PC-9 (cell line): ENCODE measurements around the gene PTPRM. TPM values are rescaled to one million over a fixed set of nuclear protein-coding genes. Genes with fewer than 3 reads are reported as not detected.

Source experiments
- BruUV-seq: library from RNA; stranded (reverse); fragments of 400-500 nt; replicated peaks from 2 replicates; lab custom pipeline; 2021; lab: Mats Ljungman, UMichigan
- CTCF ChIA-PET: fragments of 300-600 bp; sonication (Branson Sonifier 250); formaldehyde crosslinking; loops from one replicate; lab custom pipeline; 2022; ENCODE audit warnings: antibody characterized with exemption; lab: Charles Lee
- POLR2A ChIA-PET: fragments of 300-600 bp; sonication (Branson Sonifier 250); formaldehyde crosslinking; loops from one replicate; lab custom pipeline; 2022; ENCODE audit warnings: antibody characterized with exemption; ENCODE audit not compliant: unreplicated experiment; lab: Charles Lee
- DNase-seq, 2 experiments: peaks; one replicate each; pipeline versions ENCODE4 v3.0.0 to v3.0.0-alpha.2; 2015 to 2022; ENCODE audit warnings: mixed read lengths in 1 of 2
- H2AFZ ChIP-seq: fragments of 200-600 bp; sonication (generic); 2 replicates; pipeline ENCODE4 v1.8.1; 2017; ENCODE audit warnings: antibody characterized with exemption
- H3F3A ChIP-seq: fragments of 200-600 bp; sonication (generic); 2 replicates; pipeline ENCODE4 v1.8.1; 2017; ENCODE audit warnings: antibody characterized with exemption, mild to moderate bottlenecking, low read depth; ENCODE audit not compliant: insufficient read depth
- H3K27ac ChIP-seq: fragments of 200-600 bp; sonication (generic); 2 replicates; pipeline ENCODE4 v1.6.1; 2016; ENCODE audit warnings: mixed run types
- H3K27me3 ChIP-seq: fragments of 200-600 bp; sonication (generic); 2 replicates; pipeline ENCODE4 v1.6.1; 2016; ENCODE audit warnings: low read depth, mixed run types; ENCODE audit not compliant: insufficient read depth
- H3K36me3 ChIP-seq: fragments of 200-600 bp; sonication (generic); 2 replicates; pipeline ENCODE4 v1.6.1; 2016; ENCODE audit warnings: low read depth, mixed run types
- H3K4me1 ChIP-seq: fragments of 200-600 bp; sonication (generic); replicated peaks from 2 replicates; pipeline ENCODE4 v1.6.1; 2016; ENCODE audit warnings: mixed run types; ENCODE audit not compliant: insufficient read depth
- H3K4me2 ChIP-seq: fragments of 200-600 bp; sonication (generic); 2 replicates; pipeline ENCODE4 v1.6.1; 2017; ENCODE audit warnings: mixed run types
- H3K4me3 ChIP-seq: fragments of 200-600 bp; sonication (generic); 2 replicates; pipeline ENCODE4 v1.6.1; 2016; ENCODE audit warnings: mixed run types
- H3K79me2 ChIP-seq: fragments of 200-600 bp; sonication (generic); 2 replicates; pipeline ENCODE4 v1.6.1; 2017; ENCODE audit warnings: low read depth, mixed run types
- H3K9me2 ChIP-seq: fragments of 200-600 bp; sonication (generic); 2 replicates; pipeline ENCODE4 v1.8.1; 2017; ENCODE audit warnings: mild to moderate bottlenecking; ENCODE audit not compliant: insufficient read depth
- H3K9me3 ChIP-seq: fragments of 200-600 bp; sonication (generic); 2 replicates; pipeline ENCODE4 v1.8.1; 2016; ENCODE audit warnings: low read depth; ENCODE audit not compliant: insufficient read depth
- H4K20me1 ChIP-seq: fragments of 200-600 bp; sonication (generic); 2 replicates; pipeline ENCODE4 v1.8.1; 2017; ENCODE audit not compliant: insufficient read depth
- EZH2 ChIP-seq: fragments of 200-600 bp; sonication (generic); IDR thresholded peaks from 2 replicates; pipeline ENCODE4 v1.8.0; 2017; ENCODE audit warnings: antibody characterized with exemption, low read depth
- intact Hi-C: fragments of 100-400 bp; cut with micrococcal nuclease; formaldehyde crosslinking; loops from one replicate; pipeline ENCODE4 v1.10.0; 2022; ENCODE audit not compliant: unreplicated experiment
- total RNA-seq: library from RNA; stranded (reverse); gene quantifications from 2 replicates; pipeline ENCODE4 v1.2.3, GENCODE V29; 2021
- TF ChIP-seq, protein P1 (sequence below): fragments of 200-600 bp; sonication (generic); conservative IDR thresholded peaks from 2 replicates; pipeline ENCODE4 v1.6.1; 2017; ENCODE audit warnings: mixed run types, antibody characterized with exemption, mild to moderate bottlenecking, moderate library complexity

The PTPRM gene
- total RNA-seq, 1 experiment from 2014 or later: 32.5 TPM

DNA sequence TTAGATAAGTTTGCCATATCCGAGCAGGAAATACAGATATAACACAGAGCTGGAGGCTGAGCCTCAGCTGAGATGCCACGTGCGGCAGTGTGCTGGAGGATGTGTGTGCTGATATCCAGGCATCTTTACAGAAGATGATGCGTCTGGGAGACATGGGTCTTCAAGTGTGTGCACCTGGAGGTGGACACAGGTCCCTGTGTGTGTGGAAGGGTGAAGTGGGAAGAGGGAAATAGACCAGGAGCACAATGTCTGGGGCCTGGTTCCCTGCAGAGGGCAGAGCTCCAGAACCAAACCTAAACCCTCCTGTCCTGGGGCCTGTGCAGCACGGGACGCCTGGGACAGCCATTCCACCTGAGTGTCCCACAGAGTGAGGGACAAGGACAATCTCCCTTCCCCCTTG lies 861.8 kb downstream of the PTPRM start:
- CTCF ChIA-PET: no interaction called here
- no TSS peak for BruUV-seq

DNA sequence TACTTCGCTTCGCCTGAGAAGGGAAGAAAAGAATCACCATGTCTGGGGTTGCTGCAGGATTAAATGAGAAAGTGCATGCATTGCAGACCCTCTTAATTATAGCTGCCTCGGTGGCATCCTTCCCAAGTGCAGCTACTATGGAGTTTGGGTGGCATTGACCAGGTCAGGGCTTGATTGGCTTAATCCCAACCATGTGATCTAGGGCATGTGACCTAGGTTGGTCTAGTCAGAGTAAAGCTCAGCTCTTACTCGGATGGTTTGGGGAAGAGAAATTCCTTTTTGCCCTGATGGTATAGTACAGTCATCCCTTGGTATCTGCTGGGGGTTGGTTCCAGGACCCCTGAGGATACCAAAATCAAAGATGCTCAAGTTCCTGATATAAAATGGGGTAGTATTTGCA lies 863.9 kb downstream of the PTPRM start:
- Histone ChIP-seq H4K20me1 (no peaks in the 10 kb centered on the region), H3K4me2 (no peak overlapping the region), H3K27me3 (0 out of 2 replicates have a peak, but pooled peaks cover 4% of the 10 kb centered on the region), H3K36me3 (no peaks in the 10 kb centered on the region), H3K27ac (no peak overlapping the region), H3F3A (no peaks in the 10 kb centered on the region), H3K79me2 (no peaks in the 10 kb centered on the region), H3K9me2 (no peaks in the 10 kb centered on the region; the same call in 1 of the 2 replicates), H3K4me1 (no peaks in the 10 kb centered on the region), H3K4me3 (no peak overlapping the region), H2AFZ (no peak overlapping the region), H3K9me3 (no peaks in the 10 kb centered on the region)
- CTCF ChIA-PET: no interaction called here
- POLR2A ChIA-PET: no interaction called here
- DNase-seq: no peak
- BruUV-seq: no TSS peak
- TF ChIP-seq, protein P1, sequence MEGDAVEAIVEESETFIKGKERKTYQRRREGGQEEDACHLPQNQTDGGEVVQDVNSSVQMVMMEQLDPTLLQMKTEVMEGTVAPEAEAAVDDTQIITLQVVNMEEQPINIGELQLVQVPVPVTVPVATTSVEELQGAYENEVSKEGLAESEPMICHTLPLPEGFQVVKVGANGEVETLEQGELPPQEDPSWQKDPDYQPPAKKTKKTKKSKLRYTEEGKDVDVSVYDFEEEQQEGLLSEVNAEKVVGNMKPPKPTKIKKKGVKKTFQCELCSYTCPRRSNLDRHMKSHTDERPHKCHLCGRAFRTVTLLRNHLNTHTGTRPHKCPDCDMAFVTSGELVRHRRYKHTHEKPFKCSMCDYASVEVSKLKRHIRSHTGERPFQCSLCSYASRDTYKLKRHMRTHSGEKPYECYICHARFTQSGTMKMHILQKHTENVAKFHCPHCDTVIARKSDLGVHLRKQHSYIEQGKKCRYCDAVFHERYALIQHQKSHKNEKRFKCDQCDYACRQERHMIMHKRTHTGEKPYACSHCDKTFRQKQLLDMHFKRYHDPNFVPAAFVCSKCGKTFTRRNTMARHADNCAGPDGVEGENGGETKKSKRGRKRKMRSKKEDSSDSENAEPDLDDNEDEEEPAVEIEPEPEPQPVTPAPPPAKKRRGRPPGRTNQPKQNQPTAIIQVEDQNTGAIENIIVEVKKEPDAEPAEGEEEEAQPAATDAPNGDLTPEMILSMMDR: no peak
- no peak for TF ChIP-seq EZH2
- intact Hi-C loops: no loop called here

More for the DNA sequence above, 861.8 kb downstream of the PTPRM start:
- no peak overlapping the region for H2AFZ ChIP-seq
- H3K9me3 ChIP-seq: no peaks in the 10 kb centered on the region
- peaks cover 5% of the 10 kb centered on the region for H3F3A ChIP-seq
- TF ChIP-seq EZH2: no peak
- TF ChIP-seq, protein P1: no peak
- H4K20me1 ChIP-seq: no peaks in the 10 kb centered on the region
- H3K36me3 ChIP-seq: no peaks in the 10 kb centered on the region
- peaks cover 15% of the 10 kb centered on the region for H3K4me1 ChIP-seq
- POLR2A ChIA-PET: no interaction called here
- no peak overlapping the region for H3K4me3 ChIP-seq
- no peaks in the 10 kb centered on the region; the same call in 1 of the 2 replicates for H3K9me2 ChIP-seq
- DNase-seq: no peak
- H3K79me2 ChIP-seq: no peaks in the 10 kb centered on the region
- H3K4me2 ChIP-seq: no peak overlapping the region
- intact Hi-C loops: loop anchor here (5.0 to 10.0 kb wide), 2 partner anchors 56 to 558 kb away; no protein-coding TSS in a partner anchor
- 0 out of 2 replicates have a peak, but pooled peaks cover 4% of the 10 kb centered on the region for H3K27me3 ChIP-seq
- H3K27ac ChIP-seq: no peak overlapping the region

DNA sequence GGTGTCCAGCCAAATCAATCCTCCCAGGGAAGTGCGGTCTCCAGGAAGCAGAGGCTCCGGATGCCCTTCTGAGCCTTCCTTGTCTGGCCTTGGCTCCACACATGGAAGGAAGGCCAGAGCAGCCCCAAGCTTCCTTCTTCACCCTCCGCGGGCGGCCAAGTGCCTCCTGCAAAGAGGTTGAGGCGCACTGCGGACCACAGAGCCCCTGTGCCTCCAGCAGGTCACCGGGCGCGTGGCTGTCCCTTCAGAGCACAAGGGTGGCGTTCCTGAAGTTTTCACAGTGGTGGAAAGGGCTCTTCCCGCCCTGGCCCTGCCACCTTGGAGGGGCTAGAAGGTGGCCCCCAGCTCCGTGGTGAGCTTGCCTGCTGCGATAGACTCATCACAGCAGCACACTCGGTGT lies 866.2 kb downstream of the PTPRM start:
- no peak overlapping the region for H3K4me3 ChIP-seq
- H3K79me2 ChIP-seq: no peaks in the 10 kb centered on the region
- POLR2A ChIA-PET: interaction anchor here (0.5 kb wide), 1 partner anchor 15 kb away, joined by 3 read pairs; no protein-coding TSS in a partner anchor
- BruUV-seq: no TSS peak
- H3F3A ChIP-seq: no peaks in the 10 kb centered on the region
- TF ChIP-seq, protein P1: no peak
- TF ChIP-seq EZH2: no peak
- H2AFZ ChIP-seq: no peak overlapping the region
- intact Hi-C loops: no loop called here
- H3K9me2 ChIP-seq: no peaks in the 10 kb centered on the region; the same call in 1 of the 2 replicates
- CTCF ChIA-PET: no interaction called here
- no peaks in the 10 kb centered on the region for H3K4me1 ChIP-seq
- H3K27me3 ChIP-seq: 0 out of 2 replicates have a peak, but pooled peaks cover 4% of the 10 kb centered on the region
- DNase-seq: no peak
- no peak overlapping the region for H3K4me2 ChIP-seq
- no peaks in the 10 kb centered on the region for H3K9me3 ChIP-seq
- H3K27ac ChIP-seq: no peak overlapping the region
- no peaks in the 10 kb centered on the region for H3K36me3 ChIP-seq
- H4K20me1 ChIP-seq: no peaks in the 10 kb centered on the region
